GM19324 (cell line): Measurements from ENCODE around the gene RFTN1.

ENCODE experiments used
- ATAC-seq: cut with Tn5 transposase; IDR thresholded peaks from one replicate; pipeline ENCODE4 v1.9.1; 2021; ENCODE audit warnings: mild to moderate bottlenecking, moderate library complexity; ENCODE audit not compliant: unreplicated experiment, low FRiP score

The RFTN1 gene, protein sequence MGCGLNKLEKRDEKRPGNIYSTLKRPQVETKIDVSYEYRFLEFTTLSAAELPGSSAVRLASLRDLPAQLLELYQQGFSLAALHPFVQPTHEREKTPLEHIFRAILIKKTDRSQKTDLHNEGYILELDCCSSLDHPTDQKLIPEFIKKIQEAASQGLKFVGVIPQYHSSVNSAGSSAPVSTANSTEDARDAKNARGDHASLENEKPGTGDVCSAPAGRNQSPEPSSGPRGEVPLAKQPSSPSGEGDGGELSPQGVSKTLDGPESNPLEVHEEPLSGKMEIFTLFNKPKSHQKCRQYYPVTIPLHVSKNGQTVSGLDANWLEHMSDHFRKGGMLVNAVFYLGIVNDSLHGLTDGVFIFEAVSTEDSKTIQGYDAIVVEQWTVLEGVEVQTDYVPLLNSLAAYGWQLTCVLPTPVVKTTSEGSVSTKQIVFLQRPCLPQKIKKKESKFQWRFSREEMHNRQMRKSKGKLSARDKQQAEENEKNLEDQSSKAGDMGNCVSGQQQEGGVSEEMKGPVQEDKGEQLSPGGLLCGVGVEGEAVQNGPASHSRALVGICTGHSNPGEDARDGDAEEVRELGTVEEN

DNA sequence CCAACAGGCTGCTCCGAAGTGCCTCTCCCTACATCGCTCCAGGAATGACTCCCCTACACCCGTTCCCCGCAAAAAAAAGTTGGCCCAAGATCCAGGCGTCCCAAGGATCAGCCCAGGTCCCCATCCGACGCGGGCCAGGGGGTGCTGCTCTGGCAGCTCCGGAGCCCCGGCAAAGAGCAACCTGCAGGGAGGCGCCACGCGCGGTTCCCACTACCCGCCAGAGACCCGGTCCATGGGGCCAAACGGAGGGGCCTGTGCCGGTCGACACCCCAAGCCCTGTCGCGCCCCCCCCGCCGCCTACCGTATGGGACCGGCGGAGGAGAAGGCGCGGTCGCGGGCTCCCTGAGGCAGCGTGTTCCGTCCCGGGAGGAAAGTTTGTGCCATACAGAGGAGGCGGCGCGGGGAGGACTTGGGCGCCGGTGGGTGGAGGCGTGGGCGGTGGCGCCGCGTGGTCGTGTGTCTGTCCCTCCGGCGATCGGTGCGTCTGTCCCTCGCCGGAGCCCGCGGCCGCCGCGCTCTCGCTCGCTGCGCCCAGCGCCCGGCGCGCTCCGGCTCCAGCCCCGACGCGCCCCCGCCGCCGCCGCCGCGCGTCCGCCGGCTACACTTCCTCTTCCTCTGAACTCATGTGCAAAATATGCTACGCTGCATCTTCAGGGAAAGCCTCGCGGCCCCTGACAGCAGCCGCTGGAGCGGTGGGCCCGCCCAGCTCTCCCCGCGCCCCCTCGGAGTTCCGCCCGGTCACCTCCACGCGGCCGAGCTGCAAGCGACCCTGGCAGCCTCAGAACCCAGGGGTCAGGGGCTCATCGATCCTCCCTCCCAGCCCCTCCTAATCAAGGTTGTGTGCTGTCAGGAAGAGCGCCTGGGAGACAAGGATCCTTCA lies at the start of gene RFTN1:
RFTN1 (minus strand) TSS at position 559 of the 880 bp plus-strand sequence. CDS start 19,830 bp downstream, outside the sequence.
- ATAC-seq: peak; percentile 18

DNA sequence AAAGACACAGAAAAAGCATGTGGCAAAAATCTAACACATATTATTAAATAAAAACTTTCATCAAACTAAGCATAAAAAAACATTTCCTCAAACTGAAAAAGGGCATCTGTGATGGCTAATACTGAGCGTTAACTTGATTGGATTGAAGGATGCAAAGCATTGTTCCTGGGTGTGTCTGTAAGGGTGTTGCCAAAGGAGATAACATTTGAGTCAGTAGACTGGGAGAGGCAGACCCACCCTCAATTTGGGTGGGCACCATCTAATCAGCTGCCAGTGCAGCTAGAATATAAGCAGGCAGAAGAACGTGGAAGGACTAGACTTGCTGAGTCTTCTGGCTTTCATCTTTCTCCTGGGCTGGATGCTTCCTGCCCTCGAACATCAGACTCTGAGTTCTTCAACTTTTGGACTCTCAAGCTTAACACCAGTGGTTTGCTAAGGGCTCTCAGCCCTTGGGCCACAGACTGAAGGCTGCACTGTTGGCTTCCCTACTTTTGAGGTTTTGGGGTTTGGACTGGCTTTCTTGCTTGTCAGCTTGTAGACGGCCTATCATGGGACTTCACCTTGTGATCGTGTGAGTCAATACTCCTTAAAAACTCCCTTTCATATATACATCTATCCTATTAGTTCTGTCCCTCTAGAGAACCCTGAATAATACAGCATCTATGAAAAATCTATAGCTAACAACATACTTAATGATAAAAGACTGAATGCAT lies 46.3 kb upstream of the RFTN1 start:
- no peak for ATAC-seq

DNA sequence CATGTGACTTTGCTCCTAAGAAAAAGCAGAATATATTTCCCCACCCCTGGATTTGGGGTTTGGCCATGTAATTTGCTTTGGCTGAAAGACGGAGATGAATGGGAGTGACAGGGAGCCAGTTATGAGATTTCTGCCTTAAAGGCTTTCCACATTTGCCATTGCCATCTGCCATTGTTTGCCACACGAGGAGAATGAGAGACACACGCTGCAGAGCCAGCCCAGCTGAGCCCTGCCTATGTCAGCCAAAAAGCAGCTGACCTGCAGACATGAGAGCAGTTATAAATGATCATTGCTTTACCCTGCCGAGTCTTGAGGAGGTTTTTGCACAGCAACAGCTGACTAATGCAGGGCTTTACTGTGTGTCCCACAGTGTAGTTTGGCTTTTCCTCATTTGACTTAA lies 40.6 kb upstream of the RFTN1 start:
- no peak for ATAC-seq

DNA sequence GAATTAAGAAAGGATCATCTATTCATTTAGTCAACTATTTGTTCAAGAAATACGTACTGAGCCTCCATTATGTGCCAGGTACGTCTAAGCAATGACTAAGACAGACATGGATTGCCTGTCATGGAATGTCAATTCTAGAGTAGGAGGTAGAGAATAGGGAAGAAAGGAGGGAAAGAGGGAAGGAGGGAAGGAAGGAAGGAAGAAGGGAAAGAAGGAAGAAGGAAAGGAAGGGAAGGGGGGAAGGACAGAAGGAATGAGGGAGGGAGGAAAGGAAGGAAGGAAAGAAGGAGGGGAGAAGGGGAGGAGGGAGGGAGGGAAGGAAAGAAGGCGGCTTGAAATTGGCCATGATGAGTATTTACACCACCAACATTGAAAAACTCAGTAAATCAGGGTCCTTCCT lies 39.3 kb upstream of the RFTN1 start:
- no peak for ATAC-seq

DNA sequence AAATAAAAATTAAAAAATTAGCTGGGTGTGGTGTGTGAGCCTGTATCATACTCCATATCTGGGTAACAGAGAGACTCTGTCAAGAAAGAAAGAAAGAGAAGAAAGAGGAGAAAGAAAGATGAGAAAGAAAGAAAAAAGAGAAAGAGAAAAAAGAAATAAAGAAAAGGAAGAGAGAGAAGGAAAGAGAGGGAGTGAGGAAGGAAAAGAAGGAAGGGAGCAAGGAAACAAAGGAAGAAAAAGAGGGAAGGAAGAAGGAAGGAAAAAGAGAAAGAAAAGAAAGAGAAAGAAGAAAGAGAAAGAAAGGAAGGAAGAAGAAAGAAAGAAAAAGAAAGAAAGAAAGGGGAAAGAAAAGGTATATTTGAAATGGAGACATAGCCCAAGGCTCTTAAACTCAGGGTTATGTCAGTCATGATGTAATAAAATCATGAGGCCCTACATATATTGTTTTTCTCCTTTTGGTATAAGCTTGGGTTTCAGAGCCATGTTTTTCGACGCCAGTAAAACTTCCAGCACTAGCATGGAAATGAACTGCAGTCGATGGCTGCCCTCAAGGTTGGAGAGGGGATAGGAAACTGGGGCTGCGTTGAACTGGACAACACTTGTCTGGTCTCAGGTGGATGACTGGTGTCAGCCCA lies 38.0 kb upstream of the RFTN1 start:
- ATAC-seq: no peak

DNA sequence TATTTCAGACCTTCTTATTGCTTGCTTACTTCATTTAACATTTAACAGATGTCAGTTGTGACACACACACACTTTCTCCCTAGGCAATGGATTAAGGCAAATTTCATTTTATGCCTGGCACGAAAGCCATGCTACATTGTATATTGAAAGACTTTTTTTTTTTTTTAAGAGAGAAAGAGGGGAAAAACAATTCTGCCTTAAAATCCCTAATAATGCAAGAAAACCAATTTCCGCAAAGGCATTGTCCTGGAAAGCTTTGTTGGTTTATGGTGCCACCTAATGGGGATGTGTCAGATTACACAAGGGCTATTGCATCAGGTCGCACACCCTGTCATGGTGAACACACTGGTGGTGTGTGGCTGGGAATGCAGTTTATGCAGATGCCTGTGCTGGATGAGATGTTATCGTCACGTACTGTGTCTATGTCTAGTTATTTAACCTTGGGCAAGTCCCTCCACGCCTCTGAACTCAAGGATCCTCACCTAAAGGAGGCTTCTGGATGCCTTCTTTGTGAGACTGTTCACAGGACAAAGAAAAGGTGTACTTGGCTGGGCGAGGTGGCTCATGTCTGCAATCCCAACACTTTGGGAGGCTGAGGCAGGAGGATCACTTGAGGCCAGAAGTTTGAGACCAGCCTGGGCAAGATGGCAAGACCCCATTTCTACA lies 37.3 kb upstream of the RFTN1 start:
- ATAC-seq: peak; percentile 56

DNA sequence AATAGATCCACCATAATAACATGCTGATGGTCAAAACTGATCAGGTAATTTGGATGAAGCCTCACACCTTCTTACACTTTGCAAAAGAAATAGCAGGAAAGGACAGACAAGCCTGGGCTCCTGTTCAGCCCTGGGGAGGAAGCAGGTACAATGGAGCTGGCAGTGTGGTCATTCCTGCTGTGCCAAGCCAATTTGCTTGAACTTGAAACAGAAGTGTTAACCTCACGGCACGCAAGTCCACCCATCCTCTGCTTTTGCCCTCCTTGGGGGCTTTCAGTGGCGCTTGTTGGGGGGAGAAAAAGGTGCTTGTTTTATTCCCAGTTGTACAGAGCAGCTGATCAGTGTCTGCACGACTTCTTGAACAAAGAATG lies 36.8 kb upstream of the RFTN1 start:
- ATAC-seq: no peak

- no peak for ATAC-seq
Measured at GRCh38 chr3:16548721-16549120, 35.2 kb upstream of the RFTN1 start.

GRCh38 chr3:16547561-16548357 lies 34.3 kb upstream of the RFTN1 start:
- no peak for ATAC-seq

GRCh38 chr3:16546186-16547010 lies 32.9 kb upstream of the RFTN1 start:
- no peak for ATAC-seq

GRCh38 chr3:16545413-16546185 lies 32.1 kb upstream of the RFTN1 start:
- ATAC-seq: no peak

DNA sequence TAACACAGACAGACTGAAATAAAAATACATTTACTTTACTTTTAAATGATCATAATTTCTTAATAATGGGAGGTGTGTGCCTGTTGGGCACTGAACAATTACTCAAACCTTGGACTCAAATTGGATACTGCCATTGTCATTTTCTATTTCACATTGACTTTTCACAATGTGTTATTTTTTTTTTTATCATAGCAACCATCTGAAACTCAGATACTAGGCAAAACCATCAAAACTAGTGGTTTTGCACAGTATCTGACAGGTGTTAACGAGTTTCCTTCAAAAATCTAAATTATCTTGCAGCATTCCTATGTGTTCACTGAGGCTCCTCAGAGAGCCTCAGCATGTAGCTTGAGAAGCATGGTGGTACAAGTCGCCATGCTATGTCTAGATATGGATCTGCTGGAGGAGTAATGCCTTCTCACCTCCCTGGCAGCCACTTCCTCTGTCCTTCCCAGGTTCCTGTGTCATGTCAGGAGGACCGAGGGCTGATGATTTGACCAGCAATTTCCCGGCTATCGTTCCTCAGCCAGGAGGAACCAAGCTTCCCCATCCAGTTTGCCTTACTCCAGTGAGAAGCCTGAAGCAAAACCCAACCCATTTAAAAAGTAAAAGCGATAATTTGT lies 29.9 kb upstream of the RFTN1 start:
- ATAC-seq: no peak

DNA sequence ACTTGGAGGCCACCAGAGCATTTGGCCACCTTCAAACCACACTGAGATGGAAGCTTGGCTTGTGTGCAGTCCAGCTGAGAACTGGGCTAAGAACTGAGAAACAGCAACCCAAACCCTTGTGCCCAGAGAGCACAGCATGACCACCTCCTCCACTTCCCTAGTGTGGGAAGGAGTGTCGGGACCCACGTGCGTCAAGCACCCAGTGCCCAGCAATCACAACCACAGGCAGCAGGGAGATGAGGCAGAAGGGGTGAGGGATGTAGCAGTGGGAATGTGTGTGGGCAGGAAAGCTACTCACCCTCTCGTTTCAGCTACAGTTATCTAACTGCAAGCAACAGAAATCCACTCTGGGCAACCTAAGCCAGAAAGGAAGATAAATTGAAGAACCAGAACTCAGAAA lies 25.0 kb upstream of the RFTN1 start:
- ATAC-seq: no peak

- ATAC-seq: no peak
Measured at GRCh38 chr3:16536996-16537395, 23.5 kb upstream of the RFTN1 start.

DNA sequence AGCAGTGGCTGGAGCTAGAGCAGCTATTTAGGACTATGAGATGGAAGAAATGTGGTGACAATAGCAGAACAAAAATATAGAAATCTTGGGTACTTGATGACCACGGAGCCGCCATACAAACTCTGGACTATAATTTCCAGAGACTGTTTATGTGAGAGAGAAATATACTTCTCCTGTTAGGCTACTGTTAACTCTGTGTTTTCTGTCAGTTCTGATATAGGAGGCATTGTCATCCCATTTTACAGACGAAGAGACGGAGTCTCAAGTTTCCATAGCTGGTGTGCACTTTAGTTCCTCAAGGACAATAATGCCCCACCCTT lies 22.8 kb upstream of the RFTN1 start:
- no peak for ATAC-seq

- no peak for ATAC-seq
Measured at GRCh38 chr3:16534640-16535262, 21.3 kb upstream of the RFTN1 start.
